Ramos (cell line): ENCODE data around the gene KCNQ2.

Source experiments
- in situ Hi-C: fragments of 300-500 bp; cut with MboI; formaldehyde crosslinking; loops from one replicate; pipeline ENCODE4 v1.14.3; 2022; ENCODE audit warnings: low sequenced_read_pairs; ENCODE audit not compliant: unreplicated experiment

The KCNQ2 gene

DNA sequence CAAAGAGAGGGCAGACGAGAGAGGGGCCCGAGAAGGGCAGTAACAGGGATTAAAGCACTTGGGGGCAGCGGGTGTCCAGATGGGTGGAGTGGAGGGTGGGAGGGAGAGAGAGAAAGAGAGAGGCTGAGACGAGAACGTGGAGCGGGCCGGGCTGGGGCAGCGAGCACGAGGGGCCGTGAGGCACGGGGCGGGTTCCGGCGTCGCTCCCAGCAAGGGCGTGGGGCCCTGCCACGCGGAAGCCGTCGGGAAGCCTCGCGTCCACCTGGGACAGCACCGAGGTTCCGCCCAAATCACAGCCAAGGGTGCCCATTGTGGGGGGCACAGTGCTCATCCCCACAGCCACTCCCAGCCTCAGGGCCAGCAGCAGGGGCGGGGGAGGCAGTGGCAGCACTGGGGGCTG is 49.8 kb downstream of the KCNQ2 start:
- in situ Hi-C loops = no loop called here

DNA sequence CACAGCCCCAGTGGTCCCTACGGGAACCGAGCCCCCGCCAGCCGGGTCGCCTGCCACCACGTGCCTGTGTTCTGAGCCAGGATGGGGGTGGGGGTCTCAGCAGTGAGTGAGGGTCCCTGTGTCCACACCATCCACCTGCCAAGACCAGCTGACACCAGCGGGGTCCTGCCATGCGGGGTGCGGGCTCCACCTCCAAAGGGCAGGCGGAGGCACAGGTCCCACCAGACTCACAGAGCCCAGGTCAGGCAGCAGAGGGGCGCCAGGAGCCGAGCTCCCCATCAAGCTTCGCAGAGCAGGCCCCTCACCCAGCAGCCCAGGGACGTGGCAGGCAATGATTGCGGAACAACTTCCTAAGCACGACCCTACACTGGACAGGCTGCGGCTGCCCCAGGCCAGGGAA is 50.5 kb downstream of the KCNQ2 start:
- in situ Hi-C loops = no loop called here

DNA sequence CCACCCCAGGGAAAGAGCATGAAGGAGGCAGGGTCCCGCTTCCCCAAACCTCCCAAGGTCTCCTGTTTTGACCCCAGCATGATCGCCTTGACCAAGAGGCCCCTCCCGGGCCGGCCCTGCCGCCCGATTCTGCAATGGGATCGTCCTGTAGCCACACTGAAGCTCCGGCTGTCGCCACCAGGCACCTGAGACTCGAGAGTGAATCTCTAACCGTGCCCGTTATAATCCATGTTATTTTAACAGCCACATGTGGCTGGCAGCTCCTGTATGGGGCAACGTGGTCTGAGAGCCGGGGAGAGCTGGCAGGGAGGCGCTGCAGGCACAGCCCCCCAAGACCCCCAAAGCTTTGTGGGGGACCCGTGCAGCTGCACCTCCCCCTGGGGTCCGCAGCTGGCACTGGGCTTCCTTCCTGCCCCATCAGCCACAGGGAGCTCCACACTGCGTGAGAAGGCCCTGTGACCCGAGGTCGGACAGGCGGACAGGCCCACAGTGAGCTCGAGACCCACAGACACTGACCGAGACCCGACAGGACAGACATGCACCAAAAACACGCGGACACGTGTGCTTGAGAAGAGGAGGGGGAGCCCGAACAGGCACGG is 51.3 kb downstream of the KCNQ2 start:
- in situ Hi-C loops = no loop called here

DNA sequence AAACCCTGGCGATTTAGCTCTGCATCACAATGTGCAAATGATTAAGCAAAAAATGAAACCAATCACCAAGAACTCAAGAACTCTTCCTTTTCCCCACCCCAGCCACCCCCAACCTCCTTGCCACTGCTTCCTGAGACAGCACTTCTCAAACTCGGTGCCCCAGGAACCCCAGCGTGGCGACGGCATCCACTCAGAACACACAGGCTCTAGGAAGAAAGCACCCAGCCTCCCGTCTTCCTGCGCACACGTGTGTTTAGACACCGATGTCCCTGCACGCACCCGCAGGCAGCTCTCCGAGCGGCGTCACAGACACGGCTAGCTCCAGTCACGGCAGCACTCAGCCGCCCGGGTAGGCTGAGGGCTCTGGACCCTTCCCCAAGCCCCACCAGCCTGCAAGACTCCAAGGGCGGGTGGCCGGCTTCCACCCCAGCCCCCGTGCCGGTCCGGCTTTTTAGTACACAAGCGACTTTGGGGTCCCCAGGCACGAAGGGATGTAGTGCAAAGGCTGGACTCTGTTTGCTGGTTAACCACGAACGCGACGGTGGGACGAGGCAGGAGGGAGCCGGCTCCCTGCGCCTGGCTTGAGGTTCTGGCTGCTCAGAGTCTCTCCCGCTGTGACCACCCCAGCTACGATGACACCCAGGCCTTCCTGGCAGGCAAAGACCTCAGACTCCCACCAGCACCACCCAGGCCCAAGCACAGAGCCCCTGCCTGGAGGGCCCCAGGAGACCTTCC is 51.9 kb downstream of the KCNQ2 start:
- in situ Hi-C loops = no loop called here

DNA sequence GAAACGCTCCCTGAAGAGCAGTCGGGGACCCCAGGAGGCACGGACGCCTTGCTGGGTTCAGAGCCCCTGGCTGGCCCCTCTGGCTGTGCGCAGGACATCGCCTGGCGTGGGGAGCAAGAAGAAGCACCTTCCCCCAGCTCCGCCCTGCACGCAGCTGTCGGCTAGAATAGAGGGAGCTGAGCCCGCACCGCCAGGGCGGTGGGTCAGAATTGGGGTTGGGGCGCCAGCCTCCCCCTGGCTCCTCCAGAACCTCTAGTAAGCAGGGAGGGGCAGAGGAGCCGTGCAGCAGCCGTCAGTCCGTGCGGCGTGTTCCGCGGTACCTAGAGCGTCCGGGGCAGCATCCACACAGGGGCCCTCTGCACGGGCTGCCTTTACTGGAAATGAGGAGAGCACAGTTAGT is 53.2 kb downstream of the KCNQ2 start:
- in situ Hi-C loops = no loop called here

DNA sequence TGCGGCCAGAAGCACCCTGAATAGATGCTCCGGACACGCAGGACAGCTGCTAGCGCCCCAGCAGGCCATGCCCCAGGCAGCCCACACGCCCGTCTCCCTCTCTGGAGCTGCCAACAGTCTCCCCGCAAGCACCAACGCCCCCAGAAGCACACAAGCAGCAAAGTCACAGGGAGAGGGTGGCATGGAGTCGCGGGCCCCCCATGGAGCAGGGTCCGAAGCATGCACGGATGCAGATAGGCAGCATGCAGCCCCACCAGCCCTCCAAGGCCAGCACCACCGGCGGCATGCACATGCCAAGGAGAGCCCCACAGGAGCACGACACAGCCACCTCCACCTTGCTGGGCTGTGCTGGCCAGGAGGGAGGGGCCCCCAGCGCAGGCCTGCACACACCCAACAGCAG is 53.8 kb downstream of the KCNQ2 start:
- in situ Hi-C loops = no loop called here

DNA sequence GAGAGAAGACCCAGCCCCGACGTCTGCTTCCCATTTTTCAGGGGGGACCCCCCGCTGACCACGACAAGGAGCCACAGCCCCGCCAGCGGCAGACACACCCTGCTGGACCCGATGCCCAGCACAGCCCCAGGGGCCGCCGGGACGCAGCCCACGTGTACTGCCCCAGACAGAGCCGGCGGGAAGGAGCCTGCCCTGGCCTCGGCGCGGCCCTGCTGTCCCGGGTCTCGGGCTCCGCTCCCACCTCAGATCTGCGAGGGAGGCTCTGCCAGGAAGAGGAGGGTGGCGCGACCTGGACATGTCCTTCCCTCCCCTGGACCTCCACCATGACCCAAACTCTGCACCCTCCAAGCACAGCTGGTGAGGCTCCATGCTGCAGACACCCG is 54.7 kb downstream of the KCNQ2 start:
- in situ Hi-C loops = no loop called here

DNA sequence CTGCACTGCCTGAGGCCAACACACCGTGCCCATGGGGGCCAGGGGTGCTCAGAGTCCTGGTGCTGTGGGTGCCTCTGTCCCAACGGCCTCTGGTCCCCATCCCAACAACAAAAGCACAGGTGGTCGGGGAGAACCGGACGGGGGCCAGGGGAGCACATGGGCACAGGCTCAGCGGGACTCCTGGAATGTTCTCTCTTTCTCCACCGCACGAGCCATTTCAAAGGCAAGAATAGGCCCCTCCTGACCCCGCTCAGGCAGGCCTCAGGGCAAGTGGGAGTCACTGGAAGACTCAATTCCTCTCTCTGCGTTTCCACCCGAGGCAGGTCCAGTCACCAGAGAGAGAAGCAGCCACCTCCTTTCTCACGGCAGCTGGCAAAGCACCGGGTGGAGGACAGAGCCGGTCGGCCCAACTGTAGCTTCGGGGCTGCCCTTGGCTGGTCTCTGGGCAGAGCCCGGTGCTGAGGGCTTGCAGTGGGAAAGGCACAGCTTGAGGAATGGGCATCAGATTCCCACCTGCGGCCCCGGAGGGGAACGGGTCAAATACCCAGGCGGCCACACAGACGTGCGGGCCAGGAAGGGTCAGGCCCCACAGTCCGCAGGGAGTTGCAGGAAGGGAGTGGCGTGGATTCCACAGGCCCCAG is 55.2 kb downstream of the KCNQ2 start:
- in situ Hi-C loops = no loop called here

DNA sequence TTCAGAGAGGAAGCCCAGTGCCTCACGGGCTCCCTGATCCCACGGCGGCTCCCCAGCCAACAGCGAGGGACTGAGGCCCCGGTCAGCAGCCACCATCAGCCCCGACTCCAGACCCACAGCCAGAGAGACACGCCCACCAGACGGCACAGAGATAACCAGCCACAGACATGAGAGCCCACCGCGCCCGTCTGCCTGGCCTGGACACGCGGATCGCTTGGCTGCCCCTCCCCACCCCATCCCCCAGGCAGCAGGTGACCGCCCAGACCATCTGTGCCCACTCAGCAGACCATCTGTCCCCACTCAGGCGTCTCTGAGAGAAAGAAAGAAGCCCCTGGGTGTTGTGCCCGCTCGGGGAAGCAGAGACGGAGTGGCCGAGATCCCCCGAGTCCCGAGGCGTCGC is 55.8 kb downstream of the KCNQ2 start:
- in situ Hi-C loops = no loop called here

DNA sequence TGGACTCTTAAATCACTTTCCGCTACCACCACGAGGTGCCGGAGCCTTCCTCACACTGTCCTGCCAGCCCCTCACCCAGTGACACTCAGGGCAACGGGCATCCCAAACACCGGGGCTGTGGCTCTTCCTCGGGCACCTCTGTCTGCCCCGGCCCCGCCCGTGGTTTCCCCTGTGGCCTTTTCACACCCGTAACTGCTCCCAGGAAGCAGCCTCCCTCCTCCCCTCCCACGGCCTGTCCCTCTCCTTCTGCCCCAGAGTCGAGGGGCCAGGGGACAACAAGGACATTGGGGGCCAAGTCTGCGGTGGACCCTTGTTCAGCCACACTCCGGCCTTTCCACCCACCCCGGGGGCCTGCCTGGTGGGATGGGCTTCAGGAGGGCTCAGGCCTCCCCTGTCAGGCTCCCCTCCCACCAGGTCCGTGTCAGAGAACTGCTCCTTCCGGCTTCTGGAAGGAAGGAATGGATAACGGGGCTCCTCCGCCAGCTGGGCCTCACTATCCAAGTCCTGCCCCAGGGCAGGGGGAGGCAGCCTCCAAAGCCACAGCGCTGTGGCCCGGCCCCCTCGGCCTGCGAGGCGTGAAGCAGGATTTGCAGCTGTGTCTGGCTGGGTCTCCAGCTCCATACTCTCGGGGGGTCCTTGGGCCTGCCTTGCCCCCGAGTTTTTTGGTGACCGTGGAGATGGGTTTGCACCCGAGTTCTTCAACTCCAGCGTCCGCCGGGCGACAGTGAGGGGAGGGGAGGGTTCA is 56.6 kb downstream of the KCNQ2 start:
- in situ Hi-C loops = no loop called here

DNA sequence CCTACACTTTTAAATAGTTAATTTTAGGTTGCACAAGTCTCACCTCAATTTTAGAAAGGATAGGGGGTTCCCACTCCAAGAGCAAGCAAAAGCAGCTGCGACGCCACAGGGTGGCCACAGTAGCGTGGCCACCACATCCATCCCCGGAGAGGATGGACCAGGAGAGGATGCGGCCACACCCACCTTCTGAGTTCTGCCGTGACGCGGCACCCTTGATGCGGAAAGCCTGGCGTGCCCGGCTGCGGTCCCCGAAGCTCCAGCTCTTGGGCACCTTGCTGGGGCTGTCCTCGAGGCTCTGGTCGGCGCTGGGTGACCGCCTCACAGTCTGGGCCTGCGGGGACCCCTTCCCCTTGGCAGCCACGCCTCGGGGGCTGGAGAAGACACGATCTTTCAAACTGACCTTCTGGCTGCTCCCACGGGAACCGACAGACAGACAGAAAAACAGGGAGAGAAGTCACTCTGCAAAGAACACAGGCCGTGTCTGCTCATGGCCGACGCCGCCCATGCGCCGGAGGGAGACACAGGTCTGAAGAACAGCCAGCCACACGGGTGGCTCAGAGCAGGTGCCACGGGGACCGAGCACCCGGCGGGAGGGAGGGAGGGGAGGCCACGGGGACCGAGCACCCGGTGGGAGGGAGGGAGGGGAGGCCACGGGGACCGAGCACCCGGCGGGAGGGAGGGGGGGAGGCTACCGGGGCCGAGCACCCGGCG is 57.6 kb downstream of the KCNQ2 start:
- in situ Hi-C loops = no loop called here

DNA sequence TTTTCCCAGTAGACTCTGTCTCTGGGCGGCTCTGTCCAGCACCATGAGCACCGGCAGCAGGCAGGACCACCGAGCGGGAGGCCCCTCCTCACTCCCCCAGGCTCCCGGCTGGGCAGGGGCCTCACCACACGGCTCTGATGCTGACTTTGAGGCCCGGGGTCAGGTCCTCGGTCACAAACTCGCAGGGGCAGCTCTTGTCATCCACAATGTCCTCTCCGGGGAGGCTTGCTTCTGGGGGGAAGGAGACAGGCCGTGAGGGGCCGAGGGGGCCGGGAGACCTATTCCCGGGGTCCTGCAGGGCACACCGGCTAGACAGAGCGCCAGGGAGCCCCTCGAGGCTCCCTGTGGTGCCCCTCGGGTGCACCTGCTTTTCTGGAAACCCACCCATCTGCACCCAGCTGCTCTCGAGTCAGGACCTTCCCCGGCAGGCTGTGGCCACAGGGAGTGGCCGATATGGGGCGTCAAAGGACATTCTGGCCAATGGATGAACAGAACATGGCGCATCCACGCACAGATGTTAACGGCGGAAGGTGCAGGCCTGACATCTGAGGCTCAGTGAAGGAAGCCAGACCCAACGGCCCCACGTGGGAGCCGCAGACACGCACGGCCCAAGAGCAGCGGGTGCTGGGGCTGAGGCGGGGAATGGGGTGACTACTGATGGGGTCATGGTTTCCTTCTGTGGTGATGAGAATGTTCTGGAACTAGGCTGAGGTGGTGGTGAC is 58.3 kb downstream of the KCNQ2 start:
- in situ Hi-C loops = no loop called here

DNA sequence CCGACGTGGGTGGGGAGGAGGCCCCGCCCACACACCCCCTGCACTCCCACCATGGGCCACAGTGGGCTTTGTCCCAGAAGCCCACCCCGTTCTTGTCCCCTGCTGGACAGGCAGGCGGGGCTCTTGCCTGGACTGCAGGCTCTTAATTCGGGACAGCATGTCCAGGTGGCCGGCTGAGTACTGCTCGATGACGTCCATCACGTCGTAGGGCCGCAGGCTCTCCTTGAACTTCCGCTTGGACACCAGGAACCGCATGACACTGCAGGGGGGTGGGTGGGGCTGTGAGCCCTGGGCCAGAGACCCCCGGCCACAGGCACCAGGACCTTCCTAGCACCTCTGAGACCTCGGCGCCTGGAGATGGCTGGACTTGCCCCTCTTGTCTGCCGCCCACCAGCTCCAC is 59.1 kb downstream of the KCNQ2 start:
- in situ Hi-C loops = no loop called here

DNA sequence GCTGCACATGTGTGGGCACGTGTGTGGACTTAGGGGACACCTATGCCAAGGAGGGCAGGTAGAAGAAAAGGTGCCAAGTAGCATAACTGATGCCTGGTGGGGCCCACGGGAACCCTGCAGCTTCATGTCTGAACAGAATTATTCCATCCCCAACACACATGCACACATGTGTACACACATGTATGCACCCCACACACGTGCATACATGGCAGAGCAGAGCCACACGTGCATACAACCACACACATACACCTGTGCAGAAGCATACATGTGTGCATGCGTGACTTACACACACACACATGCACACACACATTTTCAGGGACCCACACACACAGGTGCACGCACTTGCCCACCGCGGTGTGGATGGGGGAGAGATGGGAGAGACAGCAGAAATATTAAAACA is 59.6 kb downstream of the KCNQ2 start:
- in situ Hi-C loops = no loop called here

DNA sequence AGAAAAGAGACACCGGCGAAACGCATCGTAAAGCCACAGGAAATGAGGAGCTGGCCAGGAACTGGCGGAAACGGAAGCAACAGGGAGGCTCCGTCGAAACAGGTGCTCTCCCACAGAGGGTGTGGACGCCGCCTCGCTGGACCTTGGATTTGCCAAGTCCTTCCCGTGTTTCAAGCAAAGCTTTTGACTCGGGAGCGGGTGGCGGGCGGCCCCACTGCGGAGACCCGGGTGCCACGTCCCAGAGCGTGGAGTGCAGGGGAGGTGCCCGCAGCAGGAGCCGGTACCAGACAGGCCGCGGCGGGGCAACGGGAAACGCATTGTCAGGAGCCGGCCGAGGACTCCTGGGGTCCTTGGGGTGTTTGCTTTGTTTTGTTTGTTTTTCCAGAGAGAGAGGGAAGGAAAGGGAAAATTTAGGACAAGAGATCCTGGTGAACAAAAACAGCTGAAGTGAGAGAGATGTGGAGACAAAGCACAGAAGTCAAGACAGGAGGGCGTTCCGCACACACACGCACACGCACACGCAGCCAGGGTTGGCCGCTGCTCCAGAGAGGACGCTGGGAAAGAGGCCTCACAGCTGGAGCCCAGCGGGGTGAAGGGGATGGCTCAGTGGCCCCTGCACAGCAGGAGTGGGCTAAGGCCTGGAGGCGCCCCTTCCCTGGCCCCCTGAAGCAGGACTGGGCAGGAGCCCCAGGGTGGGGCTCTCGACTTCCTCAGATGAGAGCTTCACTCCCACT is 60.4 kb downstream of the KCNQ2 start:
- in situ Hi-C loops = no loop called here

DNA sequence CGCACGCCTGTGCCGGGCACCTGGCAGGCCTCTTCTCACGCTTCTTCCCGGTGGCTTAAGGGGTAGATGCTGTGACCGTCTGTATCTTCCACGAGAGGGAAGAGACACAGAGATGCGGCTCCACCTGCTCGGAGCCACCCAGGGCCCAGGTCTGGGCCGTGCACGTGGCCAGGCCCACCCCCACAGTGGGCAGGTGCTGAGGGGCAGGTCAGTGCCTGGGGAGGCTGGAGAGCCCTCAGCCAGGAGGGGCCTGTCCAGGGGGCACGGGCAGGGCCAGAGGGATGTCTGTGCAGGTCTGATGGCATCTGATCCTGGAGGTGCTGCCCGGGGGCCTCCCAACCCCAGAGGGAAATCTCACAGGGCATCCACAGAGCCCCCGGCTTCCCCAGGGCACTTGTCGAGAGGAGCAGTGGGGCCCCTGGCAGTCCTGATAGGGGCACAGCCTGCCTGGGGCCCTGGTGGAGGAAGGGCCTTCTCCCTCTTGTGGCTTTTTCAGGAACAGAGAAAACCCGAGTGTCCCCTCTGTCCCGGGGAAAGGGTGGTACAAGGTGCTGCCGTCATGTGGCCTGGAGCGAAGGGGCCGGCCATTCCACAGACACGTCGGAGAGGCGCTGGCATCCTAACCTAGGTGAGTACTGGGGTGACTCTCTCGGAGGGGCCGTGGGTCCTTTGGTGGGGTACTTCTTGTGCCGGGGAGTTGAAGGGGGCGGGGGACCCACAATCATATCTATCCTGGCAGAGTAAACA is 61.1 kb downstream of the KCNQ2 start:
- in situ Hi-C loops = no loop called here

DNA sequence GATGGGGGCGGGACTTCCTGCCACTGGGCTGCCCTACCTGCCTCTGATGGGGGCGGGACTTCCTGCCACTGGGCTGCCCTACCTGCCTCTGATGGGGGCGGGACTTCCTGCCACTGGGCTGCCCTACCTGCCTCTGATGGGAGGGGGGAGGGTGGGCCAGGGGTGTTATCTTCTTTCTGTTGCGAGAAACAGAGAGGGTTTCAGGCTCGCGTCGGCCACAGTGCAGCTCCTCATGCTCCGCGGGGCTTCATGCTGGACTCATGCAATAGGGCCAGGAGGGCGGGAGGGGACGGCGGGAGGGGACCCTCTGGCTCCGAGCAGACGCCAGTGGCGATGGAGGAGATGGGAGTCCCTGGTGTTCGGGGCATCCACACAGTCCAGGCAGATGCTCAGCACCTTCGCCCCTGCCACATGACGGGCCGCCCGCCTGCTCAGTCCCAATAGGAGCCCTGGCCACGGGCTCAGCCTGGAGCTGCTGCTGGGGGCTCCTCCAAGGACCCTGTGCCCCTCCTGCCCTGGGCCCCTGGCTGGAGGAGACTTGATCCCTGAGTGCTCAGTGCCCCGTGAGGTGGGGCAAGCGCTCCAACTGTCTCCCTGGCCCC is 62.5 kb downstream of the KCNQ2 start:
- in situ Hi-C loops = no loop called here
